Peyer's patch (tissue), 4 donors: ENCODE measurements around the gene PTGFRN.

Experiments used
- CTCF ChIP-seq, 6 experiments: fragments of 450-650 bp in 4 of 6; fragments of 200-600 bp in 2 of 6; sonication (generic) in 1 of 6; IDR thresholded peaks; one replicate each; pipeline ENCODE4 v1.5.1; 2017 to 2019; ENCODE audit warnings: antibody characterized with exemption in 6 of 6, mild to moderate bottlenecking in 3 of 6, moderate library complexity in 1 of 6
- POLR2A ChIP-seq, 2 donors: fragments of 450-650 bp; IDR thresholded peaks; one replicate each; pipeline ENCODE4 v1.5.1; 2017; ENCODE audit warnings: antibody characterized with exemption in 2 of 2, mild to moderate bottlenecking in 2 of 2, moderate library complexity in 2 of 2

GRCh38 chr1:116949213-116949985 lies 39.7 kb downstream of the PTGFRN start:
- TF ChIP-seq CTCF (IDR thresholded peaks at IDR 0.05) (no peak), POLR2A (IDR thresholded peaks at IDR 0.05) (no peak)
